OCI-LY7 (cell line): ENCODE results near the gene XRCC6. TPM values are rescaled to one million over a fixed set of nuclear protein-coding genes. Genes with fewer than 3 reads are reported as not detected.

ENCODE experiments used
- BruUV-seq: library from RNA; stranded (reverse); fragments of 400-500 nt; replicated peaks from 2 replicates; lab custom pipeline; 2021; lab: Mats Ljungman, UMichigan
- CTCF ChIA-PET: fragments of 300-600 bp; sonication (Branson Sonifier 250); formaldehyde crosslinking; loops from one replicate; lab custom pipeline; 2022; ENCODE audit warnings: antibody characterized with exemption; ENCODE audit not compliant: unreplicated experiment; lab: Charles Lee
- POLR2A ChIA-PET: fragments of 300-600 bp; sonication (Branson Sonifier 250); formaldehyde crosslinking; loops from one replicate; lab custom pipeline; 2022; ENCODE audit warnings: antibody characterized with exemption; lab: Charles Lee
- DNase-seq: peaks from one replicate; pipeline ENCODE4 v3.0.0-alpha.2; 2015; ENCODE audit warnings: low spot score
- H2AFZ ChIP-seq: fragments of 200-600 bp; sonication (generic), shearing (Covaris generic); 2 replicates; pipeline ENCODE4 v1.6.1; 2014; ENCODE audit warnings: mild to moderate bottlenecking, antibody characterized with exemption, low read length, moderate library complexity
- H3K27ac ChIP-seq: fragments of 200-600 bp; sonication (generic); 2 replicates; pipeline ENCODE4 v1.5.1; 2014; ENCODE audit warnings: mixed run types, low read depth, mild to moderate bottlenecking, moderate library complexity, low read length, inconsistent platforms; ENCODE audit not compliant: poor library complexity, severe bottlenecking
- H3K36me3 ChIP-seq: fragments of 200-600 bp; sonication (generic); 2 replicates; pipeline ENCODE4 v1.6.1; 2014; ENCODE audit warnings: mild to moderate bottlenecking, antibody characterized with exemption, low read length, moderate library complexity, mixed read lengths; ENCODE audit not compliant: insufficient read depth
- H3K4me1 ChIP-seq: fragments of 200-600 bp; sonication (generic); 2 replicates; pipeline ENCODE4 v1.5.1; 2014; ENCODE audit warnings: mild to moderate bottlenecking, low read length; ENCODE audit not compliant: insufficient read depth, poor library complexity, severe bottlenecking
- H3K4me2 ChIP-seq: fragments of 200-600 bp; sonication (generic); 2 replicates; pipeline ENCODE4 v1.6.1; 2014; ENCODE audit warnings: mild to moderate bottlenecking, low read length
- H3K4me3 ChIP-seq: fragments of 200-600 bp; sonication (generic); 2 replicates; pipeline ENCODE4 v1.5.1; 2014; ENCODE audit warnings: mild to moderate bottlenecking, low read depth, low read length; ENCODE audit not compliant: poor library complexity, severe bottlenecking
- H3K79me2 ChIP-seq: fragments of 200-600 bp; sonication (generic); 2 replicates; pipeline ENCODE4 v1.6.1; 2016; ENCODE audit warnings: low read depth, mild to moderate bottlenecking, low read length, moderate library complexity, mixed read lengths; ENCODE audit not compliant: insufficient read depth
- H3K9me2 ChIP-seq: fragments of 200-600 bp; sonication (generic); 2 replicates; pipeline ENCODE4 v1.6.1; 2016; ENCODE audit warnings: mild to moderate bottlenecking, low read length, mixed read lengths; ENCODE audit not compliant: insufficient read depth
- H3K9me3 ChIP-seq: fragments of 200-600 bp; sonication (generic); 2 replicates; pipeline ENCODE4 v1.6.1; 2014; ENCODE audit warnings: mild to moderate bottlenecking, mixed run types, low read length, mixed read lengths
- H4K20me1 ChIP-seq: fragments of 200-600 bp; sonication (generic); 2 replicates; pipeline ENCODE4 v1.6.1; 2014; ENCODE audit warnings: mild to moderate bottlenecking, antibody characterized with exemption, low read length, moderate library complexity, mixed read lengths; ENCODE audit not compliant: insufficient read depth
- CTCF ChIP-seq: fragments of 200-600 bp; sonication (generic); conservative IDR thresholded peaks from 2 replicates; pipeline ENCODE4 v1.5.1; 2014; ENCODE audit warnings: mild to moderate bottlenecking, antibody characterized with exemption, low read length, moderate library complexity, mixed read lengths
- EZH2phosphoT487 ChIP-seq: fragments of 200-600 bp; sonication (generic); IDR thresholded peaks from 2 replicates; pipeline ENCODE4 v1.6.1; 2018; ENCODE audit warnings: low read depth, borderline replicate concordance, mild to moderate bottlenecking, mixed run types, antibody characterized with exemption, low read length, moderate library complexity, mixed read lengths
- intact Hi-C: fragments of 100-400 bp; cut with micrococcal nuclease; formaldehyde crosslinking; loops from one replicate; pipeline ENCODE4 v1.10.0; 2022; ENCODE audit not compliant: unreplicated experiment
- total RNA-seq, 2 experiments: library from RNA; depleted of rRNA in 1 of 2; stranded (reverse); fragments of >200 nt in 1 of 2; shearing (Covaris generic) in 1 of 2; gene quantifications; 2 replicates each; pipeline ENCODE4 v1.2.3, GENCODE V29; 2014 to 2022

Gene XRCC6
- total RNA-seq, 2 experiments from 2014 or later, result 378 to 426 TPM

- peaks cover 4% of the 10 kb centered on the region; the same call in 1 of the 2 replicates for H3K36me3 ChIP-seq
- POLR2A ChIA-PET, result interaction anchor here (0.6 kb wide), 1 partner anchor 427 kb away, joined by 3 read pairs; no protein-coding TSS in a partner anchor
- intact Hi-C loops, result no loop called here
Measured at GRCh38 chr22:41579297-41579996, 41.6 kb upstream of the XRCC6 start.

GRCh38 chr22:41579997-41580355 is 41.1 kb upstream of the XRCC6 start:
- Histone ChIP-seq H3K9me2 (no peaks in the 10 kb centered on the region), H3K36me3 (peaks cover 4% of the 10 kb centered on the region; the same call in 1 of the 2 replicates), H4K20me1 (no peaks in the 10 kb centered on the region), H3K4me3 (no peak overlapping the region), H3K79me2 (no peaks in the 10 kb centered on the region), H2AFZ (no peak overlapping the region), H3K27ac (no peak overlapping the region), H3K4me1 (no peaks in the 10 kb centered on the region), H3K9me3 (no peaks in the 10 kb centered on the region), H3K4me2 (no peak overlapping the region)
- TF ChIP-seq CTCF (no peak), EZH2phosphoT487 (no peak)
- POLR2A ChIA-PET, result interaction anchor here (0.6 kb wide), 2 partner anchors 28 to 426 kb away, joined by 3 to 4 read pairs; no protein-coding TSS in a partner anchor
- CTCF ChIA-PET, result no interaction called here
- intact Hi-C loops, result no loop called here
- DNase-seq, result no peak
- BruUV-seq, result no TSS peak

More at GRCh38 chr22:41579297-41579996, 41.6 kb upstream of the XRCC6 start:
- no peaks in the 10 kb centered on the region for H4K20me1 ChIP-seq
- no peaks in the 10 kb centered on the region for H3K9me2 ChIP-seq
- H3K27ac ChIP-seq, result no peak overlapping the region
- H3K9me3 ChIP-seq, result no peaks in the 10 kb centered on the region
- TF ChIP-seq EZH2phosphoT487, result no peak
- no peak for TF ChIP-seq CTCF
- H2AFZ ChIP-seq, result no peak overlapping the region
- no peaks in the 10 kb centered on the region for H3K79me2 ChIP-seq
- H3K4me1 ChIP-seq, result no peaks in the 10 kb centered on the region
- no peak overlapping the region for H3K4me3 ChIP-seq
- H3K4me2 ChIP-seq, result no peak overlapping the region
- BruUV-seq, result no TSS peak
- CTCF ChIA-PET, result no interaction called here
- DNase-seq, result no peak

- ChIA-PET CTCF (no interaction called here), POLR2A (no interaction called here)
- H3K9me2 ChIP-seq, result no peaks in the 10 kb centered on the region
- TF ChIP-seq CTCF (no peak), EZH2phosphoT487 (no peak)
- no peak overlapping the region for H3K4me2 ChIP-seq
- intact Hi-C loops, result no loop called here
- H3K36me3 ChIP-seq, result no peaks in the 10 kb centered on the region
- DNase-seq, result no peak
- H3K27ac ChIP-seq, result no peak overlapping the region
- no peaks in the 10 kb centered on the region for H3K79me2 ChIP-seq
- no peak overlapping the region for H2AFZ ChIP-seq
- no peak overlapping the region for H3K4me3 ChIP-seq
- H3K4me1 ChIP-seq, result peaks cover under 1% of the 10 kb centered on the region
- H4K20me1 ChIP-seq, result no peaks in the 10 kb centered on the region
- BruUV-seq, result no TSS peak
- H3K9me3 ChIP-seq, result no peaks in the 10 kb centered on the region
Measured at GRCh38 chr22:41582694-41583093, 38.4 kb upstream of the XRCC6 start.
